ENCODE data around the gene RAB1A.

RAB1A gene

DNA sequence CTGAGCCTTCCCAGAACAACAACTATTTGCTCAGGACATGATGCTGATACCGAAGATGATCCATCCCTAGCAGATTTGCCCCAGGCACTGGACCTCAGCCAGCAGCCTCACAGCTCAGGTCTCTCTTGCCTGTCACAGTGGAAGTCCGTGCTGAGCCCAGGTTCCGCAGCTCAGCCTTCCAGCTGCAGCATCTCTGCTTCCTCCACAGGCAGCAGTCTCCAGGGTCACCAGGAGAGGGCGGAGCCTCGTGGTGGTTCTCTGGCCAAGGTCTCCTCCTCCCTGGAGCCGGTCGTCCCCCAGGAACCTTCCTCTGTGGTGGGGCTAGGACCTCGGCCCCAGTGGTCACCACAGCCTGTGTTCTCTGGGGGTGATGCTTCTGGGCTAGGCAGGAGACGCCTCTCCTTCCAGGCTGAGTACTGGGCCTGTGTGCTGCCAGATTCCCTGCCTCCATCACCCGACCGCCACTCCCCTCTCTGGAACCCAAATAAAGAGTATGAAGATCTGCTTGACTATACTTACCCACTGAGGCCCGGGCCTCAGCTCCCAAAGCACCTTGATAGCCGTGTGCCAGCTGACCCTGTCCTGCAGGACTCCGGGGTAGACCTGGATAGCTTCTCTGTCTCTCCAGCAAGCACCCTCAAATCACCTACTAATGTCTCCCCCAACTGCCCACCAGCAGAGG, 58.3 kb downstream of the RAB1A start:
- Histone ChIP-seq H3K36me3 (replicated peaks) (peaks cover 34% of the 10 kb centered on the region), H3K4me3 (ENCODE audit: low read depth, low read length) (no peak overlapping the region), H3K27ac (no peak overlapping the region), H3K27me3 (replicated peaks) (no peaks in the 10 kb centered on the region)
- TF ChIP-seq CTCF (IDR thresholded peaks at IDR 0.05; ENCODE audit: low read depth, low read length, missing control alignments), result peak; percentile 60
- in situ Hi-C loops (cut with HindIII; ENCODE audit: low pct_ligation_motif_present, low sequenced_read_pairs), result no loop called here
- DNase-seq, result peak; percentile 16

- Histone ChIP-seq H3K27ac (no peak overlapping the region), H3K36me3 (replicated peaks) (peaks cover 34% of the 10 kb centered on the region)
- in situ Hi-C loops (cut with HindIII; ENCODE audit: low pct_ligation_motif_present, low sequenced_read_pairs), result no loop called here
Measured at GRCh38 chr2:65070856-65071255, 59.0 kb downstream of the RAB1A start.

GRCh38 chr2:65070172-65070830, 59.6 kb downstream of the RAB1A start:
- no peaks in the 10 kb centered on the region for H3K27me3 ChIP-seq (replicated peaks)
- TF ChIP-seq CTCF (IDR thresholded peaks at IDR 0.05; ENCODE audit: low read depth, low read length, missing control alignments), result peak; percentile 50
- peaks cover 34% of the 10 kb centered on the region for H3K36me3 ChIP-seq (replicated peaks)
- in situ Hi-C loops (cut with HindIII; ENCODE audit: low pct_ligation_motif_present, low sequenced_read_pairs), result no loop called here
- DNase-seq, result no peak
- H3K4me3 ChIP-seq (ENCODE audit: low read depth, low read length), result no peak overlapping the region
- H3K27ac ChIP-seq, result no peak overlapping the region

More at GRCh38 chr2:65070856-65071255, 59.0 kb downstream of the RAB1A start:
- H3K27me3 ChIP-seq (replicated peaks), result no peaks in the 10 kb centered on the region
- no peak for DNase-seq
- TF ChIP-seq CTCF (IDR thresholded peaks at IDR 0.05; ENCODE audit: low read depth, low read length, missing control alignments), result no peak
- no peak overlapping the region for H3K4me3 ChIP-seq (ENCODE audit: low read depth, low read length)

DNA sequence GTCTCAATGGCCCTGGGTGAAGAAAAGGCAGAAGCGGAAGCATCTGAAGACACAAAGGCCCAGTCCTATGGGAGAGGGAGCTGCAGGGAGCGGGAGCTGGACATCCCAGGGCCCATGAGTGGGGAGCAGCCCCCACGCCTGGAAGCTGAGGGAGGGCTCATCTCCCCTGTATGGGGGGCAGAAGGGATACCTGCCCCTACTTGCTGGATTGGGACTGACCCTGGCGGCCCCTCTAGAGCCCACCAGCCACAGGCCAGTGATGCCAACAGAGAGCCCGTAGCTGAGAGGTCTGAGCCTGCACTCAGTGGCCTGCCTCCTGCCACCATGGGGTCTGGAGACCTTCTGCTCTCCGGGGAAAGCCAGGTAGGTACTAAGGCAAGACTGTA, 60.5 kb downstream of the RAB1A start:
- in situ Hi-C loops (cut with HindIII; ENCODE audit: low pct_ligation_motif_present, low sequenced_read_pairs), result no loop called here
- peaks cover 34% of the 10 kb centered on the region for H3K36me3 ChIP-seq (replicated peaks)

GRCh38 chr2:65067806-65068553, 61.9 kb downstream of the RAB1A start:
- DNase-seq, result no peak
- Histone ChIP-seq H3K36me3 (replicated peaks) (peaks cover 22% of the 10 kb centered on the region), H3K27me3 (replicated peaks) (no peaks in the 10 kb centered on the region), H3K27ac (no peak overlapping the region), H3K4me3 (ENCODE audit: low read depth, low read length) (no peak overlapping the region)
- no peak for TF ChIP-seq CTCF (IDR thresholded peaks at IDR 0.05; ENCODE audit: low read depth, low read length, missing control alignments)
- in situ Hi-C loops (cut with HindIII; ENCODE audit: low pct_ligation_motif_present, low sequenced_read_pairs), result no loop called here

More for the DNA sequence above, 60.5 kb downstream of the RAB1A start:
- no peak for TF ChIP-seq CTCF (IDR thresholded peaks at IDR 0.05; ENCODE audit: low read depth, low read length, missing control alignments)
- Histone ChIP-seq H3K4me3 (ENCODE audit: low read depth, low read length) (no peak overlapping the region), H3K27me3 (replicated peaks) (no peaks in the 10 kb centered on the region), H3K27ac (no peak overlapping the region)
- no peak for DNase-seq

All from brain microvascular endothelial cell (primary cell).